Measurements from ENCODE around the gene PYGB. TPM values are rescaled to one million over a fixed set of nuclear protein-coding genes. Genes with fewer than 3 reads are reported as not detected.

The PYGB gene
- total and polyA plus RNA-seq, 2 donors (not counting 1 experiment from before 2014, with no cell fraction given) = 22.5 to 30.6 TPM

DNA sequence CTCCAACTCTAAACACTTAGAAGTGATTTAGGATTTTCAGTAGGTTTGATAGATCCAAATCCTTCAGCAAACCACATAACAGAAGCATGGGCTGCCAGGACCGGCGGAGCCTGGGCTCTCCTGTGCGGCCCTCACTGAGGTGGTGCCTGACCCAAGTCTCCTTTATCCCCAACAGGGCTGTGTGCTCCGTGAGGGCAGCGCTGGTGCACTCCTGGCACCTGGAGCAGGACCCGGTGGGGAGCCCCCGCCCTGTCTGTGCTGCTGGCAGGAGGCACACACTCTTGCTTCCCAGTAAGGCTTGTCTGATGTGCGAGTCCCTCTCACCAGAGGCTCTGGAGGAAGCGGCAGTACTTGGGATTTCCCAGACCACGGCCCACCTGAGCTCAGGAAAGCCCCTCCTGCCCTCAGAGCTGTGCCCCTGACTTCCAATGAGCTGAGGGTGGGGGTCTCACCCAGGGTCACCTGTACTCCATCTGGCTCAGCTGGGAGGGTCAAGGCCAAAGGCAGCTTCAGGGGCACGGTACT is 56.2 kb downstream of the PYGB start:
- peaks cover 0 to 6% of the 10 kb centered on the region in 2 experiments for H3K36me3 ChIP-seq (replicated peaks in 1 of 2; ENCODE audit: control extremely low read depth in 1 of 2, control insufficient read depth in 1 of 2, extremely low read depth in 1 of 2, insufficient read depth in 2 of 2, low read length in 1 of 2)
- ATAC-seq (ENCODE audit: low read depth) (no peak), DNase-seq (no peak)
- H3K79me2 ChIP-seq (ENCODE audit: control insufficient read depth, insufficient read depth, low read length) = no peaks in the 10 kb centered on the region
- no peak overlapping the region for H3K4me3 ChIP-seq (ENCODE audit: control extremely low read depth in 1 of 5, extremely low read depth in 1 of 5, insufficient read depth in 1 of 5, low read depth in 2 of 5, low read length in 4 of 5)
- no peaks in the 10 kb centered on the region for H4K20me1 ChIP-seq (ENCODE audit: control insufficient read depth, insufficient read depth, low read length, poor library complexity, severe bottlenecking)
- TF ChIP-seq, protein P1, sequence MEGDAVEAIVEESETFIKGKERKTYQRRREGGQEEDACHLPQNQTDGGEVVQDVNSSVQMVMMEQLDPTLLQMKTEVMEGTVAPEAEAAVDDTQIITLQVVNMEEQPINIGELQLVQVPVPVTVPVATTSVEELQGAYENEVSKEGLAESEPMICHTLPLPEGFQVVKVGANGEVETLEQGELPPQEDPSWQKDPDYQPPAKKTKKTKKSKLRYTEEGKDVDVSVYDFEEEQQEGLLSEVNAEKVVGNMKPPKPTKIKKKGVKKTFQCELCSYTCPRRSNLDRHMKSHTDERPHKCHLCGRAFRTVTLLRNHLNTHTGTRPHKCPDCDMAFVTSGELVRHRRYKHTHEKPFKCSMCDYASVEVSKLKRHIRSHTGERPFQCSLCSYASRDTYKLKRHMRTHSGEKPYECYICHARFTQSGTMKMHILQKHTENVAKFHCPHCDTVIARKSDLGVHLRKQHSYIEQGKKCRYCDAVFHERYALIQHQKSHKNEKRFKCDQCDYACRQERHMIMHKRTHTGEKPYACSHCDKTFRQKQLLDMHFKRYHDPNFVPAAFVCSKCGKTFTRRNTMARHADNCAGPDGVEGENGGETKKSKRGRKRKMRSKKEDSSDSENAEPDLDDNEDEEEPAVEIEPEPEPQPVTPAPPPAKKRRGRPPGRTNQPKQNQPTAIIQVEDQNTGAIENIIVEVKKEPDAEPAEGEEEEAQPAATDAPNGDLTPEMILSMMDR (IDR thresholded peaks at IDR 0.05) = no peak
- no peak for TF ChIP-seq EZH2 (IDR thresholded peaks at IDR 0.05; ENCODE audit: borderline replicate concordance, insufficient read depth, low read depth, low read length, poor library complexity, severe bottlenecking)
- intact Hi-C loops (cut with micrococcal nuclease) = no loop called here
- no peaks in the 10 kb centered on the region for H3K4me1 ChIP-seq (ENCODE audit: control insufficient read depth in 2 of 2, insufficient read depth in 2 of 2, low read length in 2 of 2)
- ChIA-PET POLR2A (no interaction called here), CTCF (no interaction called here)
- no peak overlapping the region for H3K9ac ChIP-seq (ENCODE audit: low read length)
- WGBS (ENCODE audit: insufficient coverage) = 91% methylated on average over 11 of the region's 11 CpGs
- Mint-ChIP-seq H3K27ac (no peak overlapping the region), H3K4me1 (peaks cover 1% of the 10 kb centered on the region), H3K9me3 (ENCODE audit: insufficient read depth) (no peaks in the 10 kb centered on the region), H3K27me3 (no peaks in the 10 kb centered on the region), H3K4me3 (no peak overlapping the region)
- no peak overlapping the region for H3K4me2 ChIP-seq (replicated peaks; ENCODE audit: low read depth, low read length, poor library complexity, severe bottlenecking)
- H2AFZ ChIP-seq (ENCODE audit: insufficient read depth, low read depth, low read length, poor library complexity, severe bottlenecking) = no peak overlapping the region
- no peaks in the 10 kb centered on the region for H3K9me3 ChIP-seq (ENCODE audit: control extremely low read depth in 1 of 3, control insufficient read depth in 2 of 3, insufficient read depth in 1 of 3, low read length in 2 of 3)
- H3K27me3 ChIP-seq (replicated peaks in 1 of 4; ENCODE audit: control extremely low read depth in 1 of 4, control insufficient read depth in 3 of 4, insufficient read depth in 4 of 4, low read length in 3 of 4) = no peaks in the 10 kb centered on the region
- H3K27ac ChIP-seq (ENCODE audit: low read length in 2 of 2) = no peak overlapping the region

DNA sequence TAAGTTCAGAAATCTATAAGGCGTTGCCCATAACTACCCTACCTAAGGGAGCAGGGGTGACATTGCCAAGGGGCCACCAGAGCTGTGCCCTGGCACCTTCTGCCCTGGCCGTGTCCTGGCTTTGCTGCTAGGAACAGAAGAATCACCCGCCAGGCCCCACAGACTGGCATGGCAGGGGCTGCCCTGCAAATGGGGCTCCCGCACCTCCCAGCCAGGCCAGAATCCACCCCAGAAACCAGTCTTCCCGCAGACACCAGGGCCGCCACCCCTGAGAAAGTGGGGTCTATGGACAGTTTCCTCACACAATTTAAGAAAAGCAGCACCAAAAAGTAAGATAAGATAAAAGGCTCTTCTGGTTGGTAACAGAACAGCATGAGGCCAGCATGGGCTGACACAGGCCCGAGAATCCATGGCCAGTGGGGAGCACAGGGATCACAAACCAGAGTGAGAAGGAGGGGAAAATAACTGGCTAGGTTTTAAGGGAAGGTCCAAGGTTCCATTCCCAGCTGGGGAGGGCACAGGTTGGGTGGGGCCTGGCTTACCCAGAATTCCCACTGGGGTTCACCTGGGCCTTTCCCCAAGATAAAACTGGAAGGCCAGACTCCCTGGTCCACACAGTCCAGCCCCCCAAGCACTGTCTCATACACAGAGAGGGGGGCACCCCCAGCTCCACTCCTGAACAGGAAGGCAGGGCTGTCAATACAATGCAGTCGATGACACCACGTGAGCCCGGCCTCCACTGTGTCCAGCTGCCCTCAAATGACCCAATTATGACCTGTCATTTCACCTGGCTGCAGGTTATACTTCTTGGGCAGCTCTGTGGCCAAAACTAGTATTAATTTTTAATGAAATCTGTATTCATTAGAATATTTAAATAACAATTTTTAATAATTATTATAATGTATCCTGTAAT is 59.4 kb downstream of the PYGB start:
- ATAC-seq (ENCODE audit: low read depth) (no peak), DNase-seq (no peak)
- Mint-ChIP-seq H3K9me3 (ENCODE audit: insufficient read depth) (no peaks in the 10 kb centered on the region), H3K4me1 (peaks cover 24% of the 10 kb centered on the region), H3K4me3 (no peak overlapping the region), H3K27ac (no peak overlapping the region), H3K27me3 (no peaks in the 10 kb centered on the region)
- H3K9me3 ChIP-seq (ENCODE audit: control extremely low read depth in 1 of 3, control insufficient read depth in 2 of 3, insufficient read depth in 1 of 3, low read length in 2 of 3) = peaks cover 0 to 2% (median 0%) of the 10 kb centered on the region in 3 donors
- intact Hi-C loops (cut with micrococcal nuclease) = no loop called here
- H3K4me1 ChIP-seq (ENCODE audit: control insufficient read depth in 2 of 2, insufficient read depth in 2 of 2, low read length in 2 of 2) = peaks cover 10 to 15% of the 10 kb centered on the region in 2 donors
- no peak overlapping the region for H3K9ac ChIP-seq (ENCODE audit: low read length)
- H3K27ac ChIP-seq (ENCODE audit: low read length in 2 of 2) = no peak overlapping the region
- TF ChIP-seq EZH2 (IDR thresholded peaks at IDR 0.05; ENCODE audit: borderline replicate concordance, insufficient read depth, low read depth, low read length, poor library complexity, severe bottlenecking) = no peak
- TF ChIP-seq, protein P1 (IDR thresholded peaks at IDR 0.05) = no peak
- 98% methylated on average over 7 of the region's 10 CpGs for WGBS (ENCODE audit: insufficient coverage)
- CTCF ChIA-PET = no interaction called here
- H3K79me2 ChIP-seq (ENCODE audit: control insufficient read depth, insufficient read depth, low read length) = no peaks in the 10 kb centered on the region
- POLR2A ChIA-PET = no interaction called here
- H4K20me1 ChIP-seq (ENCODE audit: control insufficient read depth, insufficient read depth, low read length, poor library complexity, severe bottlenecking) = no peaks in the 10 kb centered on the region
- no peak overlapping the region for H3K4me3 ChIP-seq (ENCODE audit: control extremely low read depth in 1 of 5, extremely low read depth in 1 of 5, insufficient read depth in 1 of 5, low read depth in 2 of 5, low read length in 4 of 5)
- no peak overlapping the region for H3K4me2 ChIP-seq (replicated peaks; ENCODE audit: low read depth, low read length, poor library complexity, severe bottlenecking)
- H3K27me3 ChIP-seq (replicated peaks in 1 of 4; ENCODE audit: control extremely low read depth in 1 of 4, control insufficient read depth in 3 of 4, insufficient read depth in 4 of 4, low read length in 3 of 4) = no peaks in the 10 kb centered on the region
- H2AFZ ChIP-seq (ENCODE audit: insufficient read depth, low read depth, low read length, poor library complexity, severe bottlenecking) = no peak overlapping the region
- peaks cover 0 to 2% of the 10 kb centered on the region in 2 experiments for H3K36me3 ChIP-seq (replicated peaks in 1 of 2; ENCODE audit: control extremely low read depth in 1 of 2, control insufficient read depth in 1 of 2, extremely low read depth in 1 of 2, insufficient read depth in 2 of 2, low read length in 1 of 2)

Data from B cell (primary cell).